ENCODE results near the gene CYP4F3.

CYP4F3 gene

GRCh38 chr19:15613338-15613737, 27.4 kb upstream of the CYP4F3 start:
- TF ChIP-seq, protein P1, sequence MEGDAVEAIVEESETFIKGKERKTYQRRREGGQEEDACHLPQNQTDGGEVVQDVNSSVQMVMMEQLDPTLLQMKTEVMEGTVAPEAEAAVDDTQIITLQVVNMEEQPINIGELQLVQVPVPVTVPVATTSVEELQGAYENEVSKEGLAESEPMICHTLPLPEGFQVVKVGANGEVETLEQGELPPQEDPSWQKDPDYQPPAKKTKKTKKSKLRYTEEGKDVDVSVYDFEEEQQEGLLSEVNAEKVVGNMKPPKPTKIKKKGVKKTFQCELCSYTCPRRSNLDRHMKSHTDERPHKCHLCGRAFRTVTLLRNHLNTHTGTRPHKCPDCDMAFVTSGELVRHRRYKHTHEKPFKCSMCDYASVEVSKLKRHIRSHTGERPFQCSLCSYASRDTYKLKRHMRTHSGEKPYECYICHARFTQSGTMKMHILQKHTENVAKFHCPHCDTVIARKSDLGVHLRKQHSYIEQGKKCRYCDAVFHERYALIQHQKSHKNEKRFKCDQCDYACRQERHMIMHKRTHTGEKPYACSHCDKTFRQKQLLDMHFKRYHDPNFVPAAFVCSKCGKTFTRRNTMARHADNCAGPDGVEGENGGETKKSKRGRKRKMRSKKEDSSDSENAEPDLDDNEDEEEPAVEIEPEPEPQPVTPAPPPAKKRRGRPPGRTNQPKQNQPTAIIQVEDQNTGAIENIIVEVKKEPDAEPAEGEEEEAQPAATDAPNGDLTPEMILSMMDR (conservative IDR thresholded peaks at IDR 0.05; ENCODE audit: low read depth, low read length), result no peak

DNA sequence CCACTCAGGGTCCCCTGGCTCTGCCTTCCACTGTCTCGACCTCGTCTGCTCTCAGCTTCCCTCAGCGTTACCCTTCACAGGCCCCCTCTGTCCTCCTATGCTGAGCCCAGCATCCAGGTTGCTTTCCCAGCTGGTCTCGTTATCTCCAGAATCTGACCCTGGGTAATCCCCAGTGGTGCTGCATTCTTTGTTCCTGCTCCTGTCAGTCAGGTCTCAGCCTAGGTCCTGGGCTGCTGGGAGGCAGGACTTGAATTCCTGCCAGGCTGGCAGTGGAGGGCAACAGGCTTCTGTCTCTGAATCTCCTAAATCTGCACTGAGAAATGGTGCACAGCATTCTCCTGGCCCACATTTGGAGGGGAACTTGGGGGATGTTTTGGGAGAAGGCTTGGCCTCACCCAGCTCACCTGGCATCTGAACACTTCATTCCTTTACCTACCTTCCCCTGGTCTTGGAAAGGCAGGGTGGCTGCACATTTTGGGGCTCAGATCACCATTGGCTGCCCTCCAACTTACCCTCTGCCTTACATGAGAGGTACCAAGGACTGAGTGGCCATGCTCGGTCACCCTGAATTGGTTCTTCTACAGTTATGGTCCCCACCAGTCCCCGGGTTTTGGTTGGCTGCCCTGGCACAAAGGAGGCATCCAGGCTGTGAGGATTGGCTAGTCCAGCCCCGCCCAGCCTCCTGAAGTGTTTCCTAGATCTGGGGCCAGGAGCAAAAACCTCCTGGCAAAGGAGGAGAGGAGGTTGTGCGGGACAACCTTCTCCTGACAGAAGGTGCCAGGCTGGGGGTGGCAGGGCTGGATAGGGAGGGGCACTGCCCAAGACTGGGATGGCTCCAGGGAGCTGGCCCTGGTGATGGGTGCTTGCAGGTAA, 26.0 kb upstream of the CYP4F3 start, which contains the start of gene CYP4F8:
TSS of gene CYP4F8 (plus strand) at position 712 of the 873 bp plus-strand sequence. CDS start 399 bp downstream, outside the sequence.
- DNase-seq (ENCODE audit: low read depth), result no peak
- H3K4me3 ChIP-seq (ENCODE audit: low read depth, low read length), result no peak within 1 kb of the TSS
- TF ChIP-seq, protein P1 (conservative IDR thresholded peaks at IDR 0.05; ENCODE audit: low read depth, low read length), result no peak

More at GRCh38 chr19:15613338-15613737, 27.4 kb upstream of the CYP4F3 start:
- no peak for DNase-seq (ENCODE audit: low read depth)
- H3K4me3 ChIP-seq (ENCODE audit: low read depth, low read length), result no peak overlapping the region

DNA sequence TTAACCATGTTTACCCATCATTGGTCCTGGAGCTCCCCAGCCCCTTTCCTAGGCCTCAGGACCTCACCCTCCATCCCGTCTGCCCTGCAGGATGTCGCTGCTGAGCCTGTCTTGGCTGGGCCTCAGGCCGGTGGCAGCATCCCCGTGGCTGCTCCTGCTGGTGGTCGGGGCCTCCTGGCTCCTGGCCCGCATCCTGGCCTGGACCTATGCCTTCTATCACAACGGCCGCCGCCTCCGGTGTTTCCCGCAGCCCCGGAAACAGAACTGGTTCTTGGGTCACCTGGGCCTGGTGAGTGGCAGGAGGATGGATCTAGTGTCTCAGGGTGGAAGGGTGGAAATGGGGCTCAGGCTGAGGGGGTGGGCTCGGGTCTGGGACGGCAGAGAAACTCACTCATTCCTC, 25.2 kb upstream of the CYP4F3 start:
- TF ChIP-seq, protein P1 (conservative IDR thresholded peaks at IDR 0.05; ENCODE audit: low read depth, low read length), result no peak
- H3K4me3 ChIP-seq (ENCODE audit: low read depth, low read length), result no peak overlapping the region

GRCh38 chr19:15616183-15616582, 24.5 kb upstream of the CYP4F3 start:
- no peak overlapping the region for H3K4me3 ChIP-seq (ENCODE audit: low read depth, low read length)
- DNase-seq (ENCODE audit: low read depth), result no peak
- TF ChIP-seq, protein P1 (conservative IDR thresholded peaks at IDR 0.05; ENCODE audit: low read depth, low read length), result no peak

More for the DNA sequence above, 25.2 kb upstream of the CYP4F3 start:
- no peak for DNase-seq (ENCODE audit: low read depth)

DNA sequence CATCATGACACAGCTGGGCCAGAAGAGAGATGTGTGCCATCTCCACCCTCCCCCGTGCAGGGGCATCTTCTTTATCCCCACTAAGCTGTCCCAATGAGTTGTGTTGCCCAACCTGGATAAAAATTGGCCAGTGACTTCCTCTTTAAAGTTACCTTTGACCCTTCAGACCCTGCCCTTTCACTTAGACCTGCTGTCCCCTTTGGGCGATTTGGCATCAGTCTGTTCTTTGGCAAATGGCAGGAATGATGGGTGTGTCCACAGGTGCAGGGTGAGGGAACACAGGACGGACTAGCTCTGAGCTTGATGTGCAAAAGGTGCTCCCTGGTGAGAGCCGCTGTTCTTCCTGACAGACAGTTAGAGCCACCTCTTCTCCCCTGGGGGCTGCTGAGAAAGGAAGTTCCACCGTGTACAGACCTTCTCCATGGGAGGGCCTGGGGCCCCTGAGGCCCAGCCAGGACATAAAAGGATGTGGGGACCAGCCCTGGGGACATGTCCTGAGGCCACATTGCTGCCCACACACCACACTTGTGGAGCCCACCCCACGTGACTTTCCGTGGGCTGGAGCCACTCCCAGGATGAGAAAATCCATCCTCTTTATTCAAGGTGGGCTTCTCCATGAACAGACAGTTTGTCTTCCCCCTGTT, 23.9 kb upstream of the CYP4F3 start:
- H3K4me3 ChIP-seq (ENCODE audit: low read depth, low read length), result no peak overlapping the region
- DNase-seq (ENCODE audit: low read depth), result no peak
- TF ChIP-seq, protein P1 (conservative IDR thresholded peaks at IDR 0.05; ENCODE audit: low read depth, low read length), result no peak

- DNase-seq (ENCODE audit: low read depth), result no peak
- no peak overlapping the region for H3K4me3 ChIP-seq (ENCODE audit: low read depth, low read length)
- TF ChIP-seq, protein P1 (conservative IDR thresholded peaks at IDR 0.05; ENCODE audit: low read depth, low read length), result no peak
Measured at GRCh38 chr19:15618321-15618720, 22.4 kb upstream of the CYP4F3 start.
